B cell (primary cell): ENCODE measurements around the gene EHF.

Source experiments
- EZH2 ChIP-seq: IDR thresholded peaks from 2 replicates; pipeline ENCODE4 v1.6.1; 2012; ENCODE audit warnings: borderline replicate concordance, low read depth, mild to moderate bottlenecking, moderate library complexity, low read length; ENCODE audit not compliant: insufficient read depth, poor library complexity, severe bottlenecking
- TF ChIP-seq, protein P1 (sequence below): fragments of 200-600 bp; IDR thresholded peaks from one replicate; pipeline ENCODE4 v1.8.0; 2022; ENCODE audit warnings: antibody characterized with exemption, mild to moderate bottlenecking

DNA sequence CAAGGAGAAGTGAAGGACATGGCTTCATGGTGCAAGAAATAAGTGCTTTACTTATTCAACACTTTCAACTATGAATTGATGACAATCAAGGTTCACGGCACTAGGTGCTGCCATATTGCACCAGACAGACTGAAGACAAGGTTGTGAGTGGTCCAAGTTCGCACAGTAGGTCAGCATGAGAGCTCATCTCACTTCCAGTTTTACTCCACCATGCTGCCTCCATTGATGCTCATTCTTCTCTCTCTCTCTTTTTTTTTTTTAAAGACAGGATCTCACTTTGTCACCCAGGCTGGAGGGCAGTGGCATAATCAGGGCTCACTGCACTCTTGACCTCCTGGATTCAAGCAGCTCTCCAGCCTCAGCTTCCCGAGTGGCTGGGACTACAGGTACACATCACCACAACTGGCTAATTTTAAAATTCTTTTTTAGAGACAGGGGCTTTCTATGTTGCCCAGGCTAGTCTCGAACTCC, 47.7 kb downstream of the EHF start:
- TF ChIP-seq, protein P1, sequence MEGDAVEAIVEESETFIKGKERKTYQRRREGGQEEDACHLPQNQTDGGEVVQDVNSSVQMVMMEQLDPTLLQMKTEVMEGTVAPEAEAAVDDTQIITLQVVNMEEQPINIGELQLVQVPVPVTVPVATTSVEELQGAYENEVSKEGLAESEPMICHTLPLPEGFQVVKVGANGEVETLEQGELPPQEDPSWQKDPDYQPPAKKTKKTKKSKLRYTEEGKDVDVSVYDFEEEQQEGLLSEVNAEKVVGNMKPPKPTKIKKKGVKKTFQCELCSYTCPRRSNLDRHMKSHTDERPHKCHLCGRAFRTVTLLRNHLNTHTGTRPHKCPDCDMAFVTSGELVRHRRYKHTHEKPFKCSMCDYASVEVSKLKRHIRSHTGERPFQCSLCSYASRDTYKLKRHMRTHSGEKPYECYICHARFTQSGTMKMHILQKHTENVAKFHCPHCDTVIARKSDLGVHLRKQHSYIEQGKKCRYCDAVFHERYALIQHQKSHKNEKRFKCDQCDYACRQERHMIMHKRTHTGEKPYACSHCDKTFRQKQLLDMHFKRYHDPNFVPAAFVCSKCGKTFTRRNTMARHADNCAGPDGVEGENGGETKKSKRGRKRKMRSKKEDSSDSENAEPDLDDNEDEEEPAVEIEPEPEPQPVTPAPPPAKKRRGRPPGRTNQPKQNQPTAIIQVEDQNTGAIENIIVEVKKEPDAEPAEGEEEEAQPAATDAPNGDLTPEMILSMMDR, result no peak
- TF ChIP-seq EZH2, result no peak
